GM19397 (cell line): Measurements from ENCODE around the gene COL2A1.

Experiments used
- ATAC-seq: cut with Tn5 transposase; IDR thresholded peaks from one replicate; pipeline ENCODE4 v1.9.1; 2021; ENCODE audit warnings: mild to moderate bottlenecking, moderate library complexity; ENCODE audit not compliant: unreplicated experiment

The COL2A1 gene

DNA sequence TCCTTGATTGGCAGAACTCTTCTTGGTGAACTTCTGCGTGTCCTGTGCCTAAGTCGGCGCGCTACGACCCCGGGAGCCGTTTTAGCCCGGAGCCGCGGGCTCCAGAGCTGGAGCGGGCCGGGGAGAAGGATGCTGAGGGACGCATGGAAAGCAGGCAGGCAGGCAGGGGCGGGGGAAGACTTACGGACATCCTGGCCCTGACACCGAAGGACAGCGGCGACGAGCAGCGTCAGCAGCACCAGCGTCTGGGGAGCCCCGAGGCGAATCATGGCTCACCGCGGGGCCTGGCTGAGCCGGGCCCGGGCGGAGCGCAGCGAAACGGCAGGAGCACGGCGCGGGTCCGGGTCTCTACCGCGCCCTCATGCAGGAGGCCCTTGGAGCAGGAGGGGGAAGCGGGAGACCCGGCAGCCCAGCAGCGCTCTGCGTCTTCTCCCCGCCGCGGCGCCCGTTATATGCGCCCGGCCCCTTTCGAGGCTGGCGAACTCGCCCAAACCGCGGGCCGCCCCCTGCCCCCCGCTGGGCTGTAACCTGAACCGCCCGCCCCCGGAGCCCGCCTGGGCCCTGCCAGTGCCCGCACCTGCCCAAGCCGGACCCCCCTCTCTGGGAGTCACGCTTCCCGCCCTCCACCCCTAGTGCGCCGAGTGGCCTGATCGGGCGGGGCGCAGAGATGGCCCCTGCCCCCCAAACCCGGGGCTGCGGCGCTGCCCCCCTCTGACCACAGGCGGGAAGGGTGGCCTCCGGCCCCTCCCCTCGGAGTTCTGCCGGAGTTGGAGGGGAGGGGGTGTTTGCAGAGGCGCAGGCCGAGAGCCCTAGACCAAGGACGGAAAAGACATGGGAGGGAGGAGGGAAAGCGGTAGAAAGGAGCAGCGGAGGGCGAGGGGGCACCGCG, at the start of gene COL2A1:
TSS of gene COL2A1 (minus strand) at position 424 of the 889 bp plus-strand sequence. CDS start at position 269, 155 bp downstream.
- ATAC-seq: no peak

DNA sequence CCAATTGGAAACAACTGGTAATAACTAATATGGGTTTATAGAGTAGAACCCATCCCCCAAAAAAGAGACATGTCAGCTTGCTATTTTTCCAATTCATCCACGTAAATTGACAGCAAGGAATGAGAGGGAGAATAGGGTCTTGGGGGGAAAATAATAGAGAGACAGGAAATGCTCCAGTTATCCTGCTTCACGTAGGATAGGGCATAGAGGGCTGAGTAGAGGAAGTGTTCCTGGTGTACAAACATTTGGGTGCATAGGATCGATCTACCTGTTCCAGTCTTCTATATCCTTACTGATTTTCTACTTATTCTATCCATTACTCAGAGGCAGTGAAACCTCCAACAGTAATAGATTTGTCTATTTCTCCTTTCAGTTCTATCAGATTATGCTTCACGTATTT, 49.6 kb upstream of the COL2A1 start:
- no peak for ATAC-seq

DNA sequence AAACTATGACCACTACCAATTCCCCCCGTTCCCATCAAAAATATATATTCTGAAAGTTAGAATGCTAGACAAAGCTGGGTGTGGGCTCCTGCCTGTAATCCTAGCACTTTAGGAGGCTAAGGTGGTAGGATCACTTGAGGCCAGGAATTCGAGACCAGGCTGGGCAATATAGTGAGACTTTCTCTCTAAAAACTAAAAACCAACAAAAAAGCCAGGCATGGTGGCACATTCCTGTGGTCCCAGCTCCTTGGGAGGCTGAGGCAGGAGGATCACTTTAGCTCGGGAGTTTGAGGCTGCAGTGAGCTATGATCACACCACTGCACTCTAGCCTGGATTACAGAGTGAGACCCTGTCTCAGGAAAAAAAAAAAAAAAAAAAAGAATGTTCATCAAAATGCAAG, 48.8 kb upstream of the COL2A1 start:
- no peak for ATAC-seq

DNA sequence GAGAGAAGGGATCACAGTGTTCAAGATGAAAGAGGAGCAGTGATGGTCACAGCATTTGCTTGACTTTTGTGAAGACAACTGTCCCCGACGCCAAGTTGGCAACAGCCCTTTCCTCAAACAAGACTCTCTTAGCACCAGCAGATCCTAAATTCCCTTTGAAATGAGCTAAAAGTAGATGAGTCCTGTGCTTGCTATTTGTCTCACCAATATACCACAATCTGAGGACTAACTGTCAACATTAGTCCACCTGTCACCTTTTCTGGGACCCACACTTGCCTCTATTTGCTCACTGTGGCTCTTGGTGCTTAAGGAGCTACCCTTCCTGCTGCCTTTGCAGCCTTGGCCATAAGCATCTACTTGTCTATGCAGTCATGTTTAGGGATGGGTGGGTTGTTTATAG, 47.4 kb upstream of the COL2A1 start:
- ATAC-seq: no peak

DNA sequence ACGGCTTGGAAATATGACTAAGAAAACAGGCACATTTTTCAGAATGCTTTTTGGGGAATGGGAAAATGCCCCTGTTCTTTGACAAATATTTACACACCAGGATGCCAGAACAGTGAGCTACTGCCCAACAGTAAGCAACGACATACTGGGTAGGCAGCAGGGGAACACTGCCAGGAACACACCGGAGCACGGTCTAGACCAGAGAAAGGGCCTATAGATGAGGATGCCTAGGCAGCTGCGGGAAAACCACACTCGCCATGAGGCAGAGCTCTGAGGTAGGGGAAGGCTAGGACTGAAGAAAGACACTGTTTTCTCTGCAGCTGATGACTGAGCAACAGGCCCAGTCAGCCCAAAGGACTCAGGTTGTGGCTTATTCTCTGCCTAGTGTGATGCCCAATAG, 45.9 kb upstream of the COL2A1 start:
- ATAC-seq: no peak

DNA sequence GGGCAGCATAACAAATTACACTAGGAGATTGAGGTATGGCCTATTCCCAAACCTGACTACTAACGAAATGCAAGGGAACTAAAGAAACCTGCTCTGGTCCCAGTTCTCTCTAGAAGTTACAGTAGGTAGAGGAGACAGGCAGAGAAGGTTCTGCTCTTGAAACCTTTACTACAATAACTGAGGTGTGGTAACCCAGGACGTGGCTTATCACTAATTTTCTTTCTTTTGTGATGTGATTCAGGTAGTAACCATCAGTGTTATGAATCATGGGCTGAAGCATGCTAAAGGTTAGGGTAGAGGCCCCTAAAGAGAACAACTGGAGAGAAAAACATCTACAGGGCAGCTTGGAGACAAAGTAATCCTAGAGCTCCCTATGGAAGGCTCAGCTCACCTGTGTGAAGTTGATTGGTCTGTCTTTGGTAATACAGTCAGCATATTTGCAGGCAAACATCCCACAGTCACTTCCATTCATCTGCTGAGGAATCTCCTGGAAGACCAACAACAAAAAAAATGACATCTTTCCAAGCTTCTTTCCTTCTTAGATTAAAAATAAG, 41.8 kb upstream of the COL2A1 start:
- ATAC-seq: no peak

DNA sequence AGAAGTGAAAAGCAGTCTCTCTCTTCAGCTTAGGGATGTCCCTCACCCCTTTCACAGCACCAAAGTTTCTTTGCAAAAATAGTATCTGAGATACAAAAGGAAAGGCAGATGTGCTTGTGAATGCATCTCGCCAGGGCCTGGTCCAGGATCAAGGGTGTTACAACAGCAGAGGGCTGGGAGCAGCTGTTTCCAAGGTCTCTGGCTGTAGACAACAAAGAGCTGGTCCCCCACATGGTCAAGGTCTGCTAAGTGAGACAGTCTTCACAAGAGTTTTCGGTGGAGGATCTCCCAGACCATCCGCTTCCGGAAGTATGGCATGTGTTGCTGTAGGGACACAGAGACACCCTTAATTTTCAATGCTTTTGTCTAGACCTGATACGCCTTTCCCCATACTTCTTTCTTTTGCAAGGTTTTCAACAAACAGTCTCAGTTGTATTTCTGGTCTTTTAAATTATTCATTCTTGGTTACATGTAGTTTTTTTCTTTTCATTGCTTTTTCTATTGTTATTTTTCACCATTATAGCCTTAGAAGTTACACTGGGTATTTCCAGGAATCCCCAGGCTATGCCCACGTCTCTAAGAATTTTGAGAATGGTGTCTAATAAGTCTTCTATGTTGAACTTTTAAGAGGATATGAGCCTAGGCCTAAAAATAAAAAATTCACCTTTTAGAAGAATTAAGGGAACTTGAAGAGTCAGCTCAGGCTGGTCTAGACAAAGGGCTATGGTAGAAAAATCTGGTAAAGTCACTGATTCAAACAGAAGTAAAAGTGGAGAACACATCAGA, 41.0 kb upstream of the COL2A1 start:
- ATAC-seq: no peak

DNA sequence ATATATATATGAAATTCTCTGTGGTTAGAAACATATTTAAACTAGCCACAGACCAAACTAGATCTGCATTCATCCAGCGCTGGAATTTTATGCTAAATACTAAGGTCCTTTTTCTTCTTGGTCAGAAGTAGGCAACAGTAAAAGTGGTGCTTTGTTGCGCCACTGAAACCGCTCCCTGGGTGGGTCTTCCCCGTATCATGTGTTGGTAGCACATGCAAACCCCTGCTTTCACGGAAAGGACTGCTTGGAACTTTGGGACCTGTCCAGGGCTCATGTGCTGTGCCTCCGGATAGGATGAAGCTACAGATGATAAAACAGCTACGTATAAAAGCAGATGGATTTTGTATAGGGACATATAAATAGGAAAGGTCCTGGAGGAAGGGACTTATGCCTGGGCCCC, 40.1 kb upstream of the COL2A1 start:
- no peak for ATAC-seq

DNA sequence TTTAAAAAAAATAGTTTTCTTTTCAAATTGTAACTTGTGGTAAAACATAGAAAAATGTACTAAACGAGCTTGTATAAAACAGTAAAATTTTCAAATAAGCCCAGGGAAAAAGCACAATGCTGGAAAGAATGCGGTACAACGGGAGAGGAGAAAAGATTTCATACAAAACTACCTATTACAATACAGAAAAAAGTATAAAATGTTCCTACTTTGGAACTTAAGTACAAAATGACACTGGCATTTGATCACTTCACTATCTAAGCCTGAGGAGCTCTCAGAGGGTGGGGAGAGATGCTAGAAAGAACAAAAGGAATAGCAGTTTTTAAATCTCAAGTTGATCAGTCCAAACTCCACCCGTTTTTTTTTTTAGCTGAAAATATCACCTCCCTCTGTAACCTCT, 39.5 kb upstream of the COL2A1 start:
- ATAC-seq: no peak

DNA sequence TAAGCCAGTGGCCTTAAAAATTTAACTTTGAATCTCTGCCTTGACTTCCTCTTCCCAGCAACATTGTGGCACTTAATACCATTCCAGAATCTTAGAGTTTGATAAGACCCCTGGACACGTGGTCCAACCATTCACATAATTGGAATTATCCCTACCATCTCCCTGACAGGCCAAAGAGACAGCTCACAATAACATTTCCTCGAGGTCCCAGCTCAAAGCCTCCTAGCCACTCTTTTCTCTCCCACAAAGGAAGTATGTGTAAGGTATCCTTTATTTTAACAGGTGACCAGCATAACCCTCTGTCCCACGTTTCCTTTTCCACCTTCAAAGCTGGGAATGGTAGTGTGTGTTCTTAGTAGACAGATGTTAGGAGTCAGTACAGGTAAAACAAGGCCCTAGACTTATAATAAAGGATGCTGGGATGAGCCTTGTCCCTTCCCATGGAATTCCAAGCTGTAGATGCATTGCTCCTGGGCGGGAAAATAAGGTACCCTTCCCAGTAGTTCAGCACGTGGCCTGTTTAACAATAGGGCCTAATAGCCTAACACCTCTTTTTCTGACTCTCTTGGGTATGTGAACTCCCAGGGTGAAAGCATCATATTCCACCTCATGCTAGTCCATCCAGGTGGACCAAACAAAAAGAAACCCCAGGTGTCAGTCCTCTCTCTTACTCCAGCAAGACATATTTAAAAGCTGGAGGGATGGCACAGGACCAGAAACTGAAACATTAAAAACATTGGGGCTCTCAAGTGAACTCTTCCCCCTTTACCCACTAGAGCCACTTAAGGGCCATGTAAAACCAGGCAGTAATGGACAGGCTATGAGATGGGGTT, 37.5 kb upstream of the COL2A1 start:
- ATAC-seq: no peak

DNA sequence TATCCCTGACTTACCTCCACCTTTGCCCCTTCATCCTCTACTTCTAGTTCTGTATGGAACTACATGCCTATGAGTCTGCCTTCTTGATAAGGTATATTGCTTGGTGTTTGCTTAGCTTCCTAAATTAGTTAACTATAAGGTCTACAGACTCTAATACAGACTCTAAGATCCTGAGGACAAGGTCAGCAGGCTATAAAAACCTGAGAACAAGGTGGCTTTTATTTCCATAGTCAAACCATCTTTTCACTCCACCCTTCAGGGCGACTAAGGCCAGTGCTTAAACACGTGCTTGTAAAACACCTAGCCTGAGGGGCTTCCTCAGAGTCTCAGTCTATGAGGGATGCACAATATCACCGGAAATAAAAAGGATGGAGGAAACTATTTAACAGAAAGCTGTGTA, 36.1 kb upstream of the COL2A1 start:
- ATAC-seq: no peak

DNA sequence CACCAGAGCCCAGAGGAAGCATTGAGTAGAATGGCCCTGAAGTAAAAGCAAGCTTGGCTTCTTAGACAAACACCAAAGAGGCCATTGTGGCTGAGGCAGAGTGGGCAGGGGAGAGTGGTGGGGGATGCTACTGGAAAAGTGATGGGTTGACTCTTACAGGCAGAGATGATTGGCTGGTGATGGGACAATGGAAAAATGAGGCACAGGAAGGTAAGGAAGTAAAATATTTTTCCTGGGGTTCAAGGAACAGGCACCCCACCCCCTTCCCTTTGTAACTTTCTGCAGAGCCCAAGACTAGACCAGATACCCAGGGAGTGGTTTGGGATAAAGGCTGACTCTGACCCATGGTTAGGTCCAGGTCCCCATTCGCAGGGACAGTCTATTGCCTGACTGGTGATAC, 34.9 kb upstream of the COL2A1 start:
- no peak for ATAC-seq

DNA sequence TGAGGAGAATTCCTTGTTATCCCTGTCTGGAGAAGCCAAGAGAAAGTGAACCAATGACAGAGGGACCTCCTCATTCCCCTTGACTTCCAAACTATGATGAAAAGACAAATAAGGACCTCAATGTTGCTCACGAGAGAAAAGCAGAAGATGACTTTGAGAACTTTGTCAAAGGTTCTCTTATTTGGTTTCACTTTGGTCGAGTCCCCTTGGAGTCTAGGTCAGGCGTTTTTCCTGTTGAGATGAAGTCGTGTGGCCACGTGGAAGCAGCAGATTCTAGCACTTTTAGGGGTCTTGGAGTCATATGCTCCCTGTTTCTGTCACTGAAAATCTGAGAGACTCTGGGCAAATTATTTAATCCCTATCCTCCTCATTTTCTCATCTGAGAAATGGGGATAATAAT, 33.8 kb upstream of the COL2A1 start:
- ATAC-seq: no peak

DNA sequence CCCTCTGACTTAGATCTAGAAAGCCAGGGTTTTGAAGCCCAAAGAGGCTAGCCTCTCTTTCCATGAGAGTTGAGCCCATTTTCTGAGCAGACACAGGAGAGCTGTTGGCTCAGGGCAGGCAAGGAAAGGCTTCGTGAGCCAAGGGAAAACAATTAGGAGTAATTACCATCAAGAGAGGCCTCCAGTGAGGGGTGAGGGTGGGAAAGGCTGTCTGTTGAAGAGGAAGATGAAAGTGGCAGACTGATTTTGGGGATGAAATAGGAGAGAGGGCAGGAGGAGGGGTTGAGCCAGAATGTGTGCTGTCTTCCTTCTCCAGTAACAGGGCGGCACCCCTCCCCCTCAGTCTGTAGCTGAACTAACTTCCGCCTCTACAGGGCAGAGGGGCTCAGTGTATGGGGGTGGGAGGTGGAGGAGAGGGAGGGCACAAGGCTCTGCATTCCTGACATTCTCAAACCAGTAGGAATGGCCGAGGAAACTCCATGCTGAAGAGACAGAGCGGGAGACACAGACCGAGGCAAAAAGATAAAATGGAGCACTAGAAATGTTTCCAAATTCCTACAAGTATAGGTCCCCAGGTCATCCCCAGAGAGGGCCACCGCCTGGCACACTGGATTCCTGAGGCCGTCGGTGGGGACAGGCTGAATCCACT, 33.1 kb upstream of the COL2A1 start:
- ATAC-seq: no peak

DNA sequence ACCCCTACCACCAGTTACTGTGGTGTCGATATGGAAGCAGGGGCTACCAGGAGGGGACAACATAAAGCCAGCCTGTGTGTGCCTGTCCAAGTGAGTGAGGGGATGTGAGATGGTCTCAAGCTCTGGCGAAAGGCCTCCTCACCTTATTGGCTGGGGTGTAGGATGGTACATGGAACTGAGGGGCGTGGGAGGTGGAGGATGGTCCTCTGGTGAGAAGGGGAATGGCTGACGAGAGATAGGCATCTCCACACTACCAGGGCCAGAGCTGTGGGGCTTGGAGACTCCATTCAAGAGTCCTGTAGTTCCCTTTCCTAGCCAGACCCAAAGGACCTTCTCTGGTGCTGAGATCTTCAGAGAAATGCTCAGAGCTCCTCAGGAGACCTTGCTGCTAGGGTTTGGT, 32.5 kb upstream of the COL2A1 start:
- ATAC-seq: no peak

DNA sequence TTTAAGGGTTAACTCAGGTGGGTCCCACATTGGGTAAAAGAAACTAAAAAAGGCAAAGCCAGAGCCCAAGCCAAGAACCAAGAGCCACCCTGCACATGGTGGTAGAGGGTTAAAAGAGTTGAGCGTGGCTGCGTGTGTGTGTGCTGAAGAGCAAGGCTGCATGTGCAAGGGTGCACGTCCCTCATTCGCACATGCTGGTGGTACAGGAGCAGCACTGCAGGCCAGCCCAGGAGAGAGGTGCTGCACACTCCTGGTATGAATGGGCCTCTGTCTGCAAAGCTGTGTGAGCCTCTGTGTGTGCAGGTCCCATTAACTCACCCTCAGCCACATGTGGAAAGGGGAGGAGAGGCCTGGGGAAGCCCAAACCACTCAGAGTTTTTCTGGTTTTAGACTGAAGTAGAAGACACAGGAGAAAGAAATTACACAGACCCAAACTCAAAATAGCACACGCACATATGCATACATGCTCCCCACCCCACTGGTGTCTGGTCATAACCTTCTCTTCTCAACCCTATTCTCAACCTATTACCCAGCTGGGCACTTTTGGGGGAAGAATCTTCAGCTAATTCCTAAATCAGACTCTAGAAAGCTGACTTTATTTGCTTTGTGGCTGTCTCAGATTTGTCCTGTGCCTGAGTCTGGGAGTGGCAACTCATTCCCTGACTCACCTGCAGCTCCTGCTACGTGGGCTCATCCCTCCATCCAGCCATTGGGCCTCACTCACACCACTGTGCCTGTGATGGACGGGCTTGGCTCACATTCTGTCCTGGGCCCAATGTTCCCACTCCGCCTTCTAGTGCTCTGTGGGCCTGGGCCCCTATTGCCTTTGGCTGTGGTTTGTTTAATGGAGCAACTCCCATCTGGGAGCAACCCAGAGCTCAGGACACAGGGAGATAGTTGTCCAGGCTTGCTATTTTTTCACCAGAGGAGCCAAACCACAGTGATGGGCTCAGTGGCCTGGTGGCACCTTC, 30.8 kb upstream of the COL2A1 start:
- ATAC-seq: no peak

DNA sequence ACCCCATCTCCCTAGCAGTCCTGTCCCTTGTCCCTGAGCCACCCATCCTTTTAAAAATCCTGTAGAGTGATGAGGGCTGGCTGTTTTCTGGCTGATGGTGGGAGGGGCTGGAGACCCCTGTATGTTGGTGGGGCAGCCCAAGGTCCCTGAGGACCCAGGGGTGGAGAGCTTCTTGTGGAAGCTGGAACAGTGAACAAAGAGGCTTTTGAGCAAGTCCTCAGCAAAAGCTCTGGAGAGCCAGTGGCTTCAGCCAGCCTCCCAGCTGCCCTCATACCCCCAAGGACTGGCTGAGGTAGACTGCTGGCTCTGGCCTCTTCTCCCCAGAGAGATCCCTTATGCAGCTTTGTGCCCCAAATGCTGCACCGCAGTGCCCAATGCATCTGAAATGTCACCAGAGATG, 29.2 kb upstream of the COL2A1 start:
- no peak for ATAC-seq

DNA sequence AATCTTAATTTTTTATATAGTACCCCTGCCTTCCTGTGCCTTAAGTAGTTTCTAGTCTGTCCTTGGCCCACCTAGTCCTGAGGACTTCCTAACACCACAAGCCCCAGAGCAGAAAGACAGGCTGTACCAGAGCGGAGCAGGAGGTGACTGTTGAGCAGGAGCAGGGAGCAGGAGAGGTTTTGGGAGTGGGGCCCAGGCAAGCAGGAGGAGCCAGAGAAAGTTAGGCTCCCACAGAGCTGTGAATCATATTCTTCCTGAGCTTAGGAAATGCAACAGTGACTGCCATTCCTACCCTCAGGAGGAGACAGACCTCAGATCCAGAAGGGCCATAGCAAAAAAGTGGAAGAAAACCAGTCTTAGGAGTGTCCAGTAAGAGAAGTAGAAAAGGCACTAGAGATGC, 28.3 kb upstream of the COL2A1 start:
- ATAC-seq: no peak
